ENCODE results near the gene SLC25A47. TPM values are rescaled to one million over a fixed set of nuclear protein-coding genes. Genes with fewer than 3 reads are reported as not detected.
"Not testable (repeated sequence)": the region's sequence is repeated elsewhere in the genome, so short reads cannot be mapped to it uniquely, and the experiment has no call there.

The SLC25A47 gene
- total RNA-seq, 1 donor from 2014 or later, result not detected

GRCh38 chr14:100344657-100345056 is 21.5 kb downstream of the SLC25A47 start:
- not testable (repeated sequence) for DNase-seq (ENCODE audit: low read depth in 2 of 2)

GRCh38 chr14:100345711-100346110 is 22.6 kb downstream of the SLC25A47 start:
- no peak for DNase-seq (ENCODE audit: low read depth in 2 of 2)

DNA sequence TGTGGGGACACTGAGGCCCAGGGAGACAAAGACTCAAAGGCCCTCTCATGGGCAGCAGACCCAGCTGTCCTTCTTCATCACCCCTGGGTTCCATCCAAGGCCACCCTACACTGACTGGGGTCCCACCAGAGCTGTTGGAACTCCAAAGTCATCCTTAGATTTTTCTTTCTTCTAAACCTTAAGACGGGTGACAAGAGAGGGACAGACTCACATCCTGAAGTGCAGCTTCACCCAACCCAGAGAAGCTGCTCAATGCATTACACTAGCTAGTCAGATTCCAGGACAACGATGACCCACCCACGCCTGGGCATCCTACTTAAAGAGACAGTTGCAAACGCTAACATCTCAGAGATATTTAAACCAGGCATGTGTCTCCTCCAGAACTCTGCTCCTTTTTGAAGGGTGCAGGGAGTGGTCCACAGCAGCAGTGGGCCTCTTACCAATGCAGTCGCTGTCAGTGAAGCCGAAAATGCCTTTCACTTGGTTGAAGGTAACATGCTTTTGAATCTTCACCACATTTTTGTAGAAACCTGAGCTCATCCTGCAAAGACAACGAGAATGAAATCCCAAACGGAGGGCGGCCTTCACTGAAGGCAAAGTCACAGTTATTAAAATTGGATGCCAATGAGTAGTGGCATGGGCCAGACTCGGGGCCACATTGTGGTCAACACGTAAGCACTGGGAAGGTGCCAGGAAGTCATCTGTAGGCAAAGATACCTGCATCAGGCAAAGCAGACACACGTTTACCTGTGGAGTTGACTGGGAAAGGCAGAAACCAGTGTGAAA is 23.4 kb downstream of the SLC25A47 start:
- no peak for DNase-seq (ENCODE audit: low read depth in 2 of 2)

- DNase-seq (ENCODE audit: low read depth in 2 of 2), result no peak
Measured at GRCh38 chr14:100348253-100348729, 25.2 kb downstream of the SLC25A47 start.

- no peak for DNase-seq (ENCODE audit: low read depth in 2 of 2)
Measured at GRCh38 chr14:100348784-100349685, 25.9 kb downstream of the SLC25A47 start.

GRCh38 chr14:100350276-100350926 is 27.3 kb downstream of the SLC25A47 start:
- DNase-seq (ENCODE audit: low read depth in 2 of 2), result no peak

DNA sequence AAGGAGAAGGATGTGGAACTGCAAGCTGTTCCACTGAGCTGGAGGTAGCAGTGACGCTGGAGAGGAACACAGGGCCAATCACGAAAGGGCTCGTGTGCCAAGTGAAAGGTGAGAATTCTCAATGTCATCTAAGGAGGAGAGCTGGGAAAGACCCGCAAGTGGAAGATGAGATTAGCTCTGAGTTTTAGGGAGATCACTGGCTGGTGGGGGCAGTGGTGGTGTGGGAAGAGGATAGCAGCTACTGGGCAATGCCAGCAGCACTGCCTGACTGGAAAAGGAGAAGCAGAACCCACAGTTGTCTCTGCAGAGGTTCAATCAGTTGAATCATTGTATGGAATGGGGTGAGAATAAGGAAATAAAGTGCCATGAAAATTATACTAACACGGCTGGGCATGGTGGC is 27.8 kb downstream of the SLC25A47 start:
- DNase-seq (ENCODE audit: low read depth in 2 of 2), result no peak

DNA sequence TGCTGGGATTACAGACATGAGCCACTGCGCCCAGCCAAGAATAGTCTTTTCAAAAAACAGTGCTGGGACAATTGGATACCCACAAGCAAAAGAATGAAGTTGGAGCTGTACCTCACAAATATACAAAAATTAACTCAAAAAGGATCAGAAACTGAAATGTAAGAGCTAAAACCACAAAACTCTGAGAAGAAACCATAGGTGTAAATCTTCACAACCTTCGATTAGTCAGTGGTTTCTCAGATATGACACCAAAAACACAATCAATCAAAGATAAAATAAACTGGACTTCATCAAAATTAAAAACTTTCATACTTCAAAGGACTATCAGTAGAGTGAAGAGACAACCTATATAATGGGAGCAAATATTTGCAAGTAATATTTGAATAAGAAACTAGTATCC is 35.3 kb downstream of the SLC25A47 start:
- DNase-seq (ENCODE audit: low read depth in 2 of 2), result no peak

DNA sequence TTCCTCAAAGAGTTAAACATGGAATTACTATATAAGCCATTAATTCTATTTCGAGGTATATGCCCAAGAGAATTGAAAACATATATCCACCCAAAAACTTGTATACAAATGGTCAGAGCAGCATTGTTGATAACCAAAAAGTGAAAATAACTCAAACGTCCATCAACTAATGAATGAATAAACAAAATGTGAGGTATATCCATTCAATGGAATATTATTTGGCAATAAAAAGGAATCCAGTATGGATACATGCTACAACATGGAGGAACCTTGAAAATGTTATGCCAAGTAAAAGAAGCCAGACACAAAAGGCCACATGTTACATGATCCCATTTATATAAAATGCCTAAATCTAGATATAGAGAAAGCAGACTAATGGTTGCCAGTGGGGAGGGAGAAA is 36.0 kb downstream of the SLC25A47 start:
- DNase-seq (ENCODE audit: low read depth in 2 of 2), result no peak

DNA sequence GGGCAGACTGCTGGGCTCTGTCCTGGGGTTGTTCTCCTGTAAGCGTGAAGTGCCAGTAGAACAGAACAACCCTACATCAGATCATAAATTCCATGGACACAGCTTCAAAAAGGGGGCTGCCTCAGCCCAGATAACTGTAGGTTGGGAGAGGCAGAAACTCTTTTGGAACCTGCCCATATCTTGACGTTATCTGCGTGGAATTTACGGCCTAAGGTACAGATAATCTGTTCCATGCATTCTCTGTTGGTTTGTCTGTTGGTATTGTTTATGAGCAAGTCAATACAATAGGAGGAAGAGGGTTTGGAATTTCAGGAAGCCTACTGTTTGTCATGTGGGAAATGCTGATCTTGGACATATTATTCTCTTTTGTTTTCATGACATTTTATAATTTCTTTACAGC is 36.7 kb downstream of the SLC25A47 start:
- DNase-seq (ENCODE audit: low read depth in 2 of 2), result peak; percentile 96 to 98

- DNase-seq (ENCODE audit: low read depth in 2 of 2), result no peak
Measured at GRCh38 chr14:100361626-100362025, 38.5 kb downstream of the SLC25A47 start.

DNA sequence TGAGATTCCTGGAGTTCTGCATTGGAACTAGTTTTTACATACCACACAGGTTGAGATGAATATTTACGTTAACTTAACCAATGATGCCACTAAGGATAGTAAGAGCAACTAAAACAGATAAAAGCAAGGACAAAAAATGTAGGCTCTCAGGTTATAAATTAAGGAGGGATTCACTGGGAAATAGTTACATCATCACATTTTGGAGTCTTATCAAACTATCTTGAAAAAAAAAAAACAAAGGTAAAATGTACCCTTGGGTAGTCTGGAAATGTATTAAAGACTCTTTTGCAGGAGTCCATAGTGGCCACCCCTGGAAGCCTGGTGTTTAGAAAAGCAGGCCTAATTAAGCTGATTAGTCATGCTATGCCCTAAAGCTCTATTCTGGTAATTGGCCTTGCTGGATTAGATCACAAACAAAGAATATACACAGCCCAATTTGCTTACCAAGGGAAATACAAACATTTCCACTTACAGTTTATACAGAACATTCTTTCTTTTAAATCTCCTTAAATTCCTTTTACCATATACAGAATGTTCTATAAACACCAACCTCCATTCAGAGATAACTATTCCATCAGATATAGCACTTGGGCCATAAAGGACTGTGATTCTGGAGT is 39.3 kb downstream of the SLC25A47 start:
- no peak for DNase-seq (ENCODE audit: low read depth in 2 of 2)

- DNase-seq (ENCODE audit: low read depth in 2 of 2), result no peak
Measured at GRCh38 chr14:100363053-100363452, 39.9 kb downstream of the SLC25A47 start.

- no peak for DNase-seq (ENCODE audit: low read depth in 2 of 2)
Measured at GRCh38 chr14:100364403-100364802, 41.3 kb downstream of the SLC25A47 start.

- DNase-seq (ENCODE audit: low read depth in 2 of 2), result no peak
Measured at GRCh38 chr14:100365741-100366140, 42.6 kb downstream of the SLC25A47 start.

GRCh38 chr14:100369019-100369418 is 45.9 kb downstream of the SLC25A47 start:
- DNase-seq (ENCODE audit: low read depth in 2 of 2), result peak; percentile 49 to 55

DNA sequence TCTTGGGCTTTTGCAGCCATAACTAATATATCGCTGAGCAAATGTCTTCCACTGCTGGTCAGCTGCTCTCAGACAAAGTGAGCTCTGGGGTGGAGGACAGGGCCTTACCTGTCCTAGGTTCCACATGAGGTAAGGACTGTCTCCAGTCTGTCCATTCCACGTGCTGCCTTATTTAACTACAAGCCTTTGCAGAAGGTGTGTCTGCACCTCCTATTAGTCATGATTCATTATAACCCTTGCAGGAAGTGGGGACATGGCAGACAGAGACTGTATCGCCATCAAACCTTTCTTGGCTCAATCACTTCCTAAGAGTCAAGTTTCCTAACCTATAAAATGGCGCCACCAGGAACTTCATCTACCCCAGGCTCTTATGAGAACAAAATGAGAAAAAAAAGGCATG is 46.9 kb downstream of the SLC25A47 start:
- DNase-seq (ENCODE audit: low read depth in 2 of 2), result no peak

GRCh38 chr14:100371773-100372172 is 48.6 kb downstream of the SLC25A47 start:
- DNase-seq (ENCODE audit: low read depth in 2 of 2), result no peak

GRCh38 chr14:100372357-100373048 is 49.4 kb downstream of the SLC25A47 start:
- DNase-seq (ENCODE audit: low read depth in 2 of 2), result peak in 1 of 2 donors; percentile 37

DNA sequence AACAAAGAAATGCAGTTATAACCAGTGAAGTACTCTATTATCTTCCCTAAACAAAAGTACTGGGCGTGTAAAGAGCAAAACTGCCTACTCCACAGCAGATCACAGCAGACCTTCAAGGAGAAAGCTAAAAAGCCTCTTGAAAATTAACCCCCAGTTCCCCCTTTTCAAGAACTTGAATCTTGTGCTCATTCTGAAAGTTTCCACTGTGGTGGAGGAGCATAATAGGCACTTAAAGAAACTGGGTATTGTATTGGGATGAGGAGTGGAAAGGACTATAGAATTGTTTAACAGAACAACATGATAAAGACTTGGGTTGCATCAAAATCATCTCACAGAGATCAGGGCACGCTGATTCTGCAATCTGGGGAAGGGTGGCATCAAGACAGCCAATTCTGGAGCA is 51.1 kb downstream of the SLC25A47 start:
- no peak for DNase-seq (ENCODE audit: low read depth in 2 of 2)

- DNase-seq (ENCODE audit: low read depth in 2 of 2), result peak in 1 of 2 donors; percentile 59
Measured at GRCh38 chr14:100374876-100375265, 51.7 kb downstream of the SLC25A47 start.
